ENCODE data around the gene NFKBIL1. TPM values are rescaled to one million over a fixed set of nuclear protein-coding genes. Genes with fewer than 3 reads are reported as not detected.
A peak's percentile ranks its signal among the peaks of the same experiment; 100 is the strongest.

The NFKBIL1 gene
- total RNA-seq, 1 donor from 2014 or later = 71.5 TPM

- H3K9me3 ChIP-seq = no peaks in the 10 kb centered on the region
- peaks cover 4 to 14% of the 10 kb centered on the region in 2 donors for H3K36me3 ChIP-seq
- no peak for TF ChIP-seq CTCF (IDR thresholded peaks at IDR 0.05)
- H3K27ac ChIP-seq = no peak overlapping the region
- H3K4me1 ChIP-seq = no peaks in the 10 kb centered on the region
- no peak overlapping the region for H3K4me3 ChIP-seq
- intact Hi-C loops (cut with DNase I) = no loop called here
- DNase-seq (ENCODE audit: low spot score in 2 of 2) = no peak
- no peaks in the 10 kb centered on the region for H3K27me3 ChIP-seq
Observed at GRCh38 chr6:31513456-31514165, 33.8 kb upstream of the NFKBIL1 start.

- Histone ChIP-seq H3K27me3 (no peaks in the 10 kb centered on the region), H3K27ac (no peak overlapping the region), H3K9me3 (no peaks in the 10 kb centered on the region), H3K4me3 (no peak overlapping the region), H3K4me1 (no peaks in the 10 kb centered on the region), H3K36me3 (no peaks in the 10 kb centered on the region)
- intact Hi-C loops (cut with DNase I) = no loop called here
- DNase-seq (ENCODE audit: low spot score in 2 of 2) = no peak
- TF ChIP-seq CTCF (IDR thresholded peaks at IDR 0.05) = no peak
Observed at GRCh38 chr6:31521835-31522234, 25.6 kb upstream of the NFKBIL1 start.

- Histone ChIP-seq H3K27me3 (no peaks in the 10 kb centered on the region), H3K4me1 (no peaks in the 10 kb centered on the region), H3K27ac (no peak overlapping the region), H3K9me3 (no peaks in the 10 kb centered on the region), H3K4me3 (no peak overlapping the region), H3K36me3 (peaks cover 0 to 12% of the 10 kb centered on the region in 2 donors)
- no peak for TF ChIP-seq CTCF (IDR thresholded peaks at IDR 0.05)
- intact Hi-C loops (cut with DNase I) = loop anchor here (5.0 kb wide), 1 partner anchor 33 kb away; no protein-coding TSS in a partner anchor
- peak in 1 of 2 donors; percentile 31 for DNase-seq (ENCODE audit: low spot score in 2 of 2)
Observed at GRCh38 chr6:31525553-31525931, 21.9 kb upstream of the NFKBIL1 start.

- Histone ChIP-seq H3K36me3 (peaks cover 5 to 17% of the 10 kb centered on the region in 2 donors), H3K4me3 (no peak overlapping the region), H3K27me3 (no peaks in the 10 kb centered on the region), H3K4me1 (no peaks in the 10 kb centered on the region), H3K27ac (no peak overlapping the region), H3K9me3 (no peaks in the 10 kb centered on the region)
- intact Hi-C loops (cut with DNase I) = loop anchor here (5.0 kb wide), 1 partner anchor 34 kb away; no protein-coding TSS in a partner anchor
- DNase-seq (ENCODE audit: low spot score in 2 of 2) = peak in 1 of 2 donors; percentile 48
- TF ChIP-seq CTCF (IDR thresholded peaks at IDR 0.05) = no peak
Observed at GRCh38 chr6:31525932-31526591, 21.3 kb upstream of the NFKBIL1 start.

GRCh38 chr6:31528307-31528777, 19.1 kb upstream of the NFKBIL1 start:
- H3K36me3 ChIP-seq = peaks cover 26 to 38% of the 10 kb centered on the region in 2 donors
- H3K9me3 ChIP-seq = no peaks in the 10 kb centered on the region
- H3K27me3 ChIP-seq = no peaks in the 10 kb centered on the region
- no peak overlapping the region for H3K4me3 ChIP-seq
- H3K27ac ChIP-seq = no peak overlapping the region
- TF ChIP-seq CTCF (IDR thresholded peaks at IDR 0.05) = no peak
- DNase-seq (ENCODE audit: low spot score in 2 of 2) = no peak
- intact Hi-C loops (cut with DNase I) = loop anchor here (5.0 kb wide), 1 partner anchor 36 kb away; no protein-coding TSS in a partner anchor
- no peaks in the 10 kb centered on the region for H3K4me1 ChIP-seq

All from ascending aorta (tissue), 2 donors.